ENCODE data around the gene CENPV.

- TF ChIP-seq, protein P1, sequence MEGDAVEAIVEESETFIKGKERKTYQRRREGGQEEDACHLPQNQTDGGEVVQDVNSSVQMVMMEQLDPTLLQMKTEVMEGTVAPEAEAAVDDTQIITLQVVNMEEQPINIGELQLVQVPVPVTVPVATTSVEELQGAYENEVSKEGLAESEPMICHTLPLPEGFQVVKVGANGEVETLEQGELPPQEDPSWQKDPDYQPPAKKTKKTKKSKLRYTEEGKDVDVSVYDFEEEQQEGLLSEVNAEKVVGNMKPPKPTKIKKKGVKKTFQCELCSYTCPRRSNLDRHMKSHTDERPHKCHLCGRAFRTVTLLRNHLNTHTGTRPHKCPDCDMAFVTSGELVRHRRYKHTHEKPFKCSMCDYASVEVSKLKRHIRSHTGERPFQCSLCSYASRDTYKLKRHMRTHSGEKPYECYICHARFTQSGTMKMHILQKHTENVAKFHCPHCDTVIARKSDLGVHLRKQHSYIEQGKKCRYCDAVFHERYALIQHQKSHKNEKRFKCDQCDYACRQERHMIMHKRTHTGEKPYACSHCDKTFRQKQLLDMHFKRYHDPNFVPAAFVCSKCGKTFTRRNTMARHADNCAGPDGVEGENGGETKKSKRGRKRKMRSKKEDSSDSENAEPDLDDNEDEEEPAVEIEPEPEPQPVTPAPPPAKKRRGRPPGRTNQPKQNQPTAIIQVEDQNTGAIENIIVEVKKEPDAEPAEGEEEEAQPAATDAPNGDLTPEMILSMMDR (IDR thresholded peaks at IDR 0.05; ENCODE audit: low read length), result no peak
- TF ChIP-seq EZH2 (optimal IDR thresholded peaks at IDR 0.05; ENCODE audit: low read depth, low read length) (no peak), EZH2phosphoT487 (IDR thresholded peaks at IDR 0.05; ENCODE audit: low read length) (no peak)
These were observed 24.3 kb downstream of the CENPV start for GRCh38 chr17:16328997-16329396.
